GM23248 (cell line): ENCODE results near the gene KRT3.

Source experiments
- EZH2 ChIP-seq: fragments of 200-600 bp; sonication (generic); IDR thresholded peaks from 2 replicates; pipeline ENCODE4 v1.6.1; 2018; ENCODE audit warnings: antibody characterized with exemption, mild to moderate bottlenecking; ENCODE audit not compliant: insufficient read depth, poor library complexity, severe bottlenecking
- EZH2phosphoT487 ChIP-seq: fragments of 200-600 bp; sonication (generic); IDR thresholded peaks from 2 replicates; pipeline ENCODE4 v1.6.1; 2018; ENCODE audit warnings: antibody characterized with exemption, moderate library complexity, mild to moderate bottlenecking, low read depth; ENCODE audit not compliant: insufficient read depth

GRCh38 chr12:52828591-52829021 lies 32.7 kb upstream of the KRT3 start:
- TF ChIP-seq EZH2: no peak
- no peak for TF ChIP-seq EZH2phosphoT487
